Kidney epithelial cell (primary cell): Measurements from ENCODE around the gene PEPD. TPM values are rescaled to one million over a fixed set of nuclear protein-coding genes. Genes with fewer than 3 reads are reported as not detected.

ENCODE experiments used
- DNase-seq: peaks from one replicate; pipeline ENCODE4 v3.0.0-alpha.2; 2010; ENCODE audit warnings: low read depth
- H3K27me3 ChIP-seq: 2 replicates; pipeline ENCODE4 v1.6.0; 2011; ENCODE audit warnings: low read length; ENCODE audit not compliant: control insufficient read depth, insufficient read depth
- H3K36me3 ChIP-seq: 2 replicates; pipeline ENCODE4 v1.5.1; 2011; ENCODE audit warnings: low read length; ENCODE audit not compliant: control insufficient read depth, insufficient read depth
- H3K4me3 ChIP-seq: 2 replicates; pipeline ENCODE4 v1.5.1; 2011; ENCODE audit warnings: low read depth, mild to moderate bottlenecking, control low read depth, low read length
- total RNA-seq: library from RNA; depleted of rRNA; stranded (reverse); fragments of >200 nt; gene quantifications from 2 replicates; pipeline ENCODE4 v1.2.3, GENCODE V29; 2015
- TF ChIP-seq, protein P1 (sequence below): IDR thresholded peaks from 2 replicates; pipeline ENCODE4 v1.5.1; 2011; ENCODE audit warnings: mild to moderate bottlenecking, moderate library complexity, low read length, control low read depth, inconsistent platforms; ENCODE audit not compliant: insufficient read depth, poor library complexity, severe bottlenecking

The PEPD gene
- total RNA-seq, 1 donor from 2014 or later = 88.6 TPM

- Histone ChIP-seq H3K4me3 (no peak overlapping the region), H3K27me3 (no peaks in the 10 kb centered on the region), H3K36me3 (no peaks in the 10 kb centered on the region)
- DNase-seq = no peak
- TF ChIP-seq, protein P1, sequence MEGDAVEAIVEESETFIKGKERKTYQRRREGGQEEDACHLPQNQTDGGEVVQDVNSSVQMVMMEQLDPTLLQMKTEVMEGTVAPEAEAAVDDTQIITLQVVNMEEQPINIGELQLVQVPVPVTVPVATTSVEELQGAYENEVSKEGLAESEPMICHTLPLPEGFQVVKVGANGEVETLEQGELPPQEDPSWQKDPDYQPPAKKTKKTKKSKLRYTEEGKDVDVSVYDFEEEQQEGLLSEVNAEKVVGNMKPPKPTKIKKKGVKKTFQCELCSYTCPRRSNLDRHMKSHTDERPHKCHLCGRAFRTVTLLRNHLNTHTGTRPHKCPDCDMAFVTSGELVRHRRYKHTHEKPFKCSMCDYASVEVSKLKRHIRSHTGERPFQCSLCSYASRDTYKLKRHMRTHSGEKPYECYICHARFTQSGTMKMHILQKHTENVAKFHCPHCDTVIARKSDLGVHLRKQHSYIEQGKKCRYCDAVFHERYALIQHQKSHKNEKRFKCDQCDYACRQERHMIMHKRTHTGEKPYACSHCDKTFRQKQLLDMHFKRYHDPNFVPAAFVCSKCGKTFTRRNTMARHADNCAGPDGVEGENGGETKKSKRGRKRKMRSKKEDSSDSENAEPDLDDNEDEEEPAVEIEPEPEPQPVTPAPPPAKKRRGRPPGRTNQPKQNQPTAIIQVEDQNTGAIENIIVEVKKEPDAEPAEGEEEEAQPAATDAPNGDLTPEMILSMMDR = no peak
These were observed 77.7 kb downstream of the PEPD start for GRCh38 chr19:33443638-33444561.

- DNase-seq = no peak
- no peak overlapping the region for H3K4me3 ChIP-seq
- no peaks in the 10 kb centered on the region for H3K27me3 ChIP-seq
- H3K36me3 ChIP-seq = no peaks in the 10 kb centered on the region
- TF ChIP-seq, protein P1 = no peak
These were observed 78.9 kb downstream of the PEPD start for GRCh38 chr19:33442706-33443105.

DNA sequence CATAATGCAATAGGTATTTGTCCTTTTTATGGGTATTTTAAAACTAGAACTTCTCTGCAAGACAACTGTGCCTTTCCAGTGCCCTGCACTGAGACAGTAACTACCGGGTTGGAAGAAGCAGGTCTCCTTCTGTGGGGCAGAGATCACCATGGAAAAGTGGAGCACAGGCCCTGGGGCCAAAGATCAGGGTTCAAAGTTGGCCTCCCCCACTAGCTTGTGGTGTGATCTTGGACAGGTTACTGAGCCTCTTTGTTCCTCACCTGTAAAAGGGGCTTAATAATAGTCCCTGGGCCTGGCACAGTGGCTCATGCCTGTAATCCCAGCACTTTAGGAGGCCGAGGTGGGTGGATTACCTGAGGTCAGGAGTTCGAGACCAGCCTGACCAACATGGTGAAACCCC lies 79.8 kb downstream of the PEPD start:
- DNase-seq = no peak
- Histone ChIP-seq H3K4me3 (no peak overlapping the region), H3K36me3 (no peaks in the 10 kb centered on the region), H3K27me3 (no peaks in the 10 kb centered on the region)
- TF ChIP-seq, protein P1 = no peak

GRCh38 chr19:33441277-33441699 lies 80.3 kb downstream of the PEPD start:
- Histone ChIP-seq H3K27me3 (no peaks in the 10 kb centered on the region), H3K4me3 (no peak overlapping the region), H3K36me3 (no peaks in the 10 kb centered on the region)
- DNase-seq = no peak
- TF ChIP-seq, protein P1 = no peak

GRCh38 chr19:33440682-33441081 lies 80.9 kb downstream of the PEPD start:
- no peak overlapping the region for H3K4me3 ChIP-seq
- no peak for DNase-seq
- H3K36me3 ChIP-seq = no peaks in the 10 kb centered on the region
- TF ChIP-seq, protein P1 = no peak
- H3K27me3 ChIP-seq = no peaks in the 10 kb centered on the region
